ENCODE measurements around the gene CEL.
A peak's percentile ranks its signal among the peaks of the same experiment; 100 is the strongest.

Gene CEL

GRCh38 chr9:133088756-133089155 lies 27.0 kb downstream of the CEL start:
- Histone ChIP-seq H3K4me1 (ENCODE audit: control insufficient read depth, insufficient read depth, low read length) (no peaks in the 10 kb centered on the region), H3K27ac (ENCODE audit: extremely low read depth, low read depth, low read length) (no peak overlapping the region), H3K9me3 (ENCODE audit: control insufficient read depth, insufficient read depth, low read depth, low read length) (no peaks in the 10 kb centered on the region), H3K36me3 (ENCODE audit: control insufficient read depth in 2 of 2, insufficient read depth in 1 of 2, low read length in 2 of 2) (no peaks in the 10 kb centered on the region), H3K4me3 (ENCODE audit: low read depth, low read length) (no peak overlapping the region)
- ChIA-PET CTCF (interaction anchor here (1.0 to 2.1 kb wide), 3 partner anchors 14 to 97 kb away, joined by 6 to 12 read pairs (median 9); no protein-coding TSS in a partner anchor), POLR2A (interaction anchor here (0.7 kb wide), 1 partner anchor 13 kb away, joined by 4 read pairs; no protein-coding TSS in a partner anchor)
- TF ChIP-seq ZNF513 (tag by site-specific recombination; IDR thresholded peaks at IDR 0.05) (no peak), ZNF16 (tag by site-specific recombination; IDR thresholded peaks at IDR 0.05; ENCODE audit: low read depth) (no peak), ZBTB1 (tag by site-specific recombination; IDR thresholded peaks at IDR 0.05) (no peak), ZNF76 (tag by site-specific recombination; IDR thresholded peaks at IDR 0.05; ENCODE audit: borderline replicate concordance, low read depth) (no peak), ZNF571 (tag by site-specific recombination; IDR thresholded peaks at IDR 0.05) (no peak), ZNF521 (tag by site-specific recombination; IDR thresholded peaks at IDR 0.05) (no peak), RBAK (tag by site-specific recombination; IDR thresholded peaks at IDR 0.05) (no peak), ZBTB10 (tag by site-specific recombination; IDR thresholded peaks at IDR 0.05) (no peak), ZNF530 (tag by site-specific recombination; IDR thresholded peaks at IDR 0.05; ENCODE audit: low read depth) (no peak), ZNF610 (tag by site-specific recombination; IDR thresholded peaks at IDR 0.05; ENCODE audit: borderline replicate concordance) (no peak), KLF17 (tag by site-specific recombination; IDR thresholded peaks at IDR 0.05) (no peak), ZNF48 (tag by site-specific recombination; IDR thresholded peaks at IDR 0.05) (no peak), REST (tag by site-specific recombination; IDR thresholded peaks at IDR 0.05) (no peak), ZNF175 (tag by site-specific recombination; IDR thresholded peaks at IDR 0.05) (no peak), ZNF184 (tag by site-specific recombination; IDR thresholded peaks at IDR 0.05) (no peak), ZNF501 (tag by site-specific recombination; IDR thresholded peaks at IDR 0.05) (no peak)

- POLR2A ChIA-PET, result interaction anchor here (0.6 to 0.7 kb wide), 2 partner anchors 12 to 67 kb away, joined by 4 read pairs; no protein-coding TSS in a partner anchor
- no peak overlapping the region for H3K27ac ChIP-seq (ENCODE audit: extremely low read depth, low read depth, low read length)
- CTCF ChIA-PET, result interaction anchor here (1.2 to 2.1 kb wide), 3 partner anchors 13 to 55 kb away, joined by 3 to 12 read pairs (median 6); no protein-coding TSS in a partner anchor
Measured at GRCh38 chr9:133089271-133089671, 27.5 kb downstream of the CEL start.

More at GRCh38 chr9:133089271-133089671, 27.5 kb downstream of the CEL start:
- Histone ChIP-seq H3K9me3 (ENCODE audit: control insufficient read depth, insufficient read depth, low read depth, low read length) (no peaks in the 10 kb centered on the region), H3K4me3 (ENCODE audit: low read depth, low read length) (no peak overlapping the region), H3K4me1 (ENCODE audit: control insufficient read depth, insufficient read depth, low read length) (no peaks in the 10 kb centered on the region), H3K36me3 (ENCODE audit: control insufficient read depth in 2 of 2, insufficient read depth in 1 of 2, low read length in 2 of 2) (no peaks in the 10 kb centered on the region)
- peak; percentile 25; the same call in 1 of the 2 replicates for TF ChIP-seq SP2 (tag by site-specific recombination; IDR thresholded peaks at IDR 0.05)
- TF ChIP-seq ZSCAN18 (tag by site-specific recombination; IDR thresholded peaks at IDR 0.05), result no peak
- 0 out of 2 replicates have a peak, but pooled peaks have one; percentile 12 for TF ChIP-seq ZIC2 (tag by site-specific recombination; IDR thresholded peaks at IDR 0.05)
- TF ChIP-seq ZNF664 (tag by site-specific recombination; IDR thresholded peaks at IDR 0.05), result no peak
- no peak for TF ChIP-seq SALL2 (tag by site-specific recombination; IDR thresholded peaks at IDR 0.05; ENCODE audit: borderline replicate concordance)
- no peak for TF ChIP-seq ZNF132 (tag by site-specific recombination; IDR thresholded peaks at IDR 0.05; ENCODE audit: borderline replicate concordance)

Data from HEK293 (cell line).